Adrenal gland (tissue), 5 donors: ENCODE results near the gene MKNK2.

ENCODE experiments used
- CTCF ChIP-seq, 6 experiments: fragments of 450-650 bp in 4 of 6; fragments of 200-600 bp in 2 of 6; sonication (generic) in 1 of 6; IDR thresholded peaks; 1 replicate in 5 of 6; 2 replicates in 1 of 6; pipeline versions ENCODE4 v1.5.1 to v1.8.0; 2016 to 2021; ENCODE audit warnings: antibody characterized with exemption in 6 of 6, mild to moderate bottlenecking in 2 of 6, moderate library complexity in 1 of 6
- POLR2A ChIP-seq, 2 donors: fragments of 450-650 bp; IDR thresholded peaks; one replicate each; pipeline ENCODE4 v1.6.1; 2017; ENCODE audit warnings: antibody characterized with exemption in 2 of 2, mild to moderate bottlenecking in 2 of 2, moderate library complexity in 1 of 2
- donor health status: DM: no; HTN: no; CAD: no.

- TF ChIP-seq CTCF (IDR thresholded peaks at IDR 0.05): no peak
- no peak for TF ChIP-seq POLR2A (IDR thresholded peaks at IDR 0.05)
These were observed 31.1 kb upstream of the MKNK2 start for GRCh38 chr19:2081873-2082810.
